Measurements from ENCODE around the gene GNA14.

Gene GNA14

GRCh38 chr9:77600810-77601209, 47.3 kb downstream of the GNA14 start:
- Histone ChIP-seq H3K4me3 (ENCODE audit: low read length in 2 of 2) (no peak overlapping the region), H3K4me1 (ENCODE audit: control insufficient read depth, insufficient read depth, low read length) (peaks cover 9% of the 10 kb centered on the region), H3K27ac (ENCODE audit: low read length) (no peak overlapping the region), H3K27me3 (ENCODE audit: control insufficient read depth in 1 of 2, insufficient read depth in 2 of 2, low read length in 2 of 2) (no peaks in the 10 kb centered on the region), H3K9ac (ENCODE audit: low read length in 2 of 2) (no peak overlapping the region), H3K9me3 (ENCODE audit: control insufficient read depth in 2 of 2, low read length in 2 of 2) (no peaks in the 10 kb centered on the region), H3K36me3 (ENCODE audit: control insufficient read depth in 2 of 2, insufficient read depth in 2 of 2, low read length in 2 of 2) (no peaks in the 10 kb centered on the region)

- Histone ChIP-seq H3K9me3 (ENCODE audit: control insufficient read depth in 2 of 2, low read length in 2 of 2) (no peaks in the 10 kb centered on the region), H3K27ac (ENCODE audit: low read length) (no peak overlapping the region), H3K9ac (ENCODE audit: low read length in 2 of 2) (no peak overlapping the region), H3K4me3 (ENCODE audit: low read length in 2 of 2) (no peak overlapping the region), H3K4me1 (ENCODE audit: control insufficient read depth, insufficient read depth, low read length) (peaks cover 14% of the 10 kb centered on the region), H3K27me3 (ENCODE audit: control insufficient read depth in 1 of 2, insufficient read depth in 2 of 2, low read length in 2 of 2) (no peaks in the 10 kb centered on the region), H3K36me3 (ENCODE audit: control insufficient read depth in 2 of 2, insufficient read depth in 2 of 2, low read length in 2 of 2) (no peaks in the 10 kb centered on the region)
These were observed 48.6 kb downstream of the GNA14 start for GRCh38 chr9:77599492-77599891.

GRCh38 chr9:77598991-77599390, 49.1 kb downstream of the GNA14 start:
- H3K9me3 ChIP-seq (ENCODE audit: control insufficient read depth in 2 of 2, low read length in 2 of 2) = no peaks in the 10 kb centered on the region
- no peaks in the 10 kb centered on the region for H3K36me3 ChIP-seq (ENCODE audit: control insufficient read depth in 2 of 2, insufficient read depth in 2 of 2, low read length in 2 of 2)
- H3K9ac ChIP-seq (ENCODE audit: low read length in 2 of 2) = no peak overlapping the region
- H3K27me3 ChIP-seq (ENCODE audit: control insufficient read depth in 1 of 2, insufficient read depth in 2 of 2, low read length in 2 of 2) = no peaks in the 10 kb centered on the region
- H3K27ac ChIP-seq (ENCODE audit: low read length) = no peak overlapping the region
- peaks cover 14% of the 10 kb centered on the region for H3K4me1 ChIP-seq (ENCODE audit: control insufficient read depth, insufficient read depth, low read length)
- H3K4me3 ChIP-seq (ENCODE audit: low read length in 2 of 2) = no peak overlapping the region

GRCh38 chr9:77598524-77598923, 49.6 kb downstream of the GNA14 start:
- Histone ChIP-seq H3K36me3 (ENCODE audit: control insufficient read depth in 2 of 2, insufficient read depth in 2 of 2, low read length in 2 of 2) (no peaks in the 10 kb centered on the region), H3K27me3 (ENCODE audit: control insufficient read depth in 1 of 2, insufficient read depth in 2 of 2, low read length in 2 of 2) (no peaks in the 10 kb centered on the region), H3K9me3 (ENCODE audit: control insufficient read depth in 2 of 2, low read length in 2 of 2) (no peaks in the 10 kb centered on the region), H3K27ac (ENCODE audit: low read length) (no peak overlapping the region), H3K4me1 (ENCODE audit: control insufficient read depth, insufficient read depth, low read length) (peaks cover 14% of the 10 kb centered on the region), H3K9ac (ENCODE audit: low read length in 2 of 2) (no peak overlapping the region), H3K4me3 (ENCODE audit: low read length in 2 of 2) (no peak overlapping the region)

GRCh38 chr9:77597057-77597456, 51.1 kb downstream of the GNA14 start:
- Histone ChIP-seq H3K27me3 (ENCODE audit: control insufficient read depth in 1 of 2, insufficient read depth in 2 of 2, low read length in 2 of 2) (no peaks in the 10 kb centered on the region), H3K9ac (ENCODE audit: low read length in 2 of 2) (no peak overlapping the region), H3K27ac (ENCODE audit: low read length) (no peak overlapping the region), H3K4me3 (ENCODE audit: low read length in 2 of 2) (no peak overlapping the region), H3K36me3 (ENCODE audit: control insufficient read depth in 2 of 2, insufficient read depth in 2 of 2, low read length in 2 of 2) (no peaks in the 10 kb centered on the region), H3K4me1 (ENCODE audit: control insufficient read depth, insufficient read depth, low read length) (peaks cover 14% of the 10 kb centered on the region), H3K9me3 (ENCODE audit: control insufficient read depth in 2 of 2, low read length in 2 of 2) (no peaks in the 10 kb centered on the region)

GRCh38 chr9:77595426-77596095, 52.6 kb downstream of the GNA14 start:
- H3K4me1 ChIP-seq (ENCODE audit: control insufficient read depth, insufficient read depth, low read length) = peaks cover 14% of the 10 kb centered on the region
- no peaks in the 10 kb centered on the region for H3K9me3 ChIP-seq (ENCODE audit: control insufficient read depth in 2 of 2, low read length in 2 of 2)
- no peak overlapping the region for H3K27ac ChIP-seq (ENCODE audit: low read length)
- no peak overlapping the region for H3K9ac ChIP-seq (ENCODE audit: low read length in 2 of 2)
- H3K36me3 ChIP-seq (ENCODE audit: control insufficient read depth in 2 of 2, insufficient read depth in 2 of 2, low read length in 2 of 2) = no peaks in the 10 kb centered on the region
- no peaks in the 10 kb centered on the region for H3K27me3 ChIP-seq (ENCODE audit: control insufficient read depth in 1 of 2, insufficient read depth in 2 of 2, low read length in 2 of 2)
- H3K4me3 ChIP-seq (ENCODE audit: low read length in 2 of 2) = no peak overlapping the region

GRCh38 chr9:77594963-77595362, 53.2 kb downstream of the GNA14 start:
- no peaks in the 10 kb centered on the region for H3K9me3 ChIP-seq (ENCODE audit: control insufficient read depth in 2 of 2, low read length in 2 of 2)
- H3K4me1 ChIP-seq (ENCODE audit: control insufficient read depth, insufficient read depth, low read length) = peaks cover 14% of the 10 kb centered on the region
- no peaks in the 10 kb centered on the region for H3K27me3 ChIP-seq (ENCODE audit: control insufficient read depth in 1 of 2, insufficient read depth in 2 of 2, low read length in 2 of 2)
- no peak overlapping the region for H3K9ac ChIP-seq (ENCODE audit: low read length in 2 of 2)
- H3K36me3 ChIP-seq (ENCODE audit: control insufficient read depth in 2 of 2, insufficient read depth in 2 of 2, low read length in 2 of 2) = no peaks in the 10 kb centered on the region
- H3K4me3 ChIP-seq (ENCODE audit: low read length in 2 of 2) = no peak overlapping the region
- no peak overlapping the region for H3K27ac ChIP-seq (ENCODE audit: low read length)

GRCh38 chr9:77593528-77593927, 54.6 kb downstream of the GNA14 start:
- Histone ChIP-seq H3K27me3 (ENCODE audit: control insufficient read depth in 1 of 2, insufficient read depth in 2 of 2, low read length in 2 of 2) (no peaks in the 10 kb centered on the region), H3K4me1 (ENCODE audit: control insufficient read depth, insufficient read depth, low read length) (peaks cover 13% of the 10 kb centered on the region), H3K9me3 (ENCODE audit: control insufficient read depth in 2 of 2, low read length in 2 of 2) (no peaks in the 10 kb centered on the region), H3K4me3 (ENCODE audit: low read length in 2 of 2) (no peak overlapping the region), H3K36me3 (ENCODE audit: control insufficient read depth in 2 of 2, insufficient read depth in 2 of 2, low read length in 2 of 2) (no peaks in the 10 kb centered on the region), H3K9ac (ENCODE audit: low read length in 2 of 2) (no peak overlapping the region), H3K27ac (ENCODE audit: low read length) (no peak overlapping the region)

GRCh38 chr9:77592476-77592875, 55.6 kb downstream of the GNA14 start:
- no peak overlapping the region for H3K27ac ChIP-seq (ENCODE audit: low read length)
- no peaks in the 10 kb centered on the region for H3K36me3 ChIP-seq (ENCODE audit: control insufficient read depth in 2 of 2, insufficient read depth in 2 of 2, low read length in 2 of 2)
- H3K4me3 ChIP-seq (ENCODE audit: low read length in 2 of 2) = no peak overlapping the region
- H3K9ac ChIP-seq (ENCODE audit: low read length in 2 of 2) = no peak overlapping the region
- peaks cover 5% of the 10 kb centered on the region for H3K4me1 ChIP-seq (ENCODE audit: control insufficient read depth, insufficient read depth, low read length)
- no peaks in the 10 kb centered on the region for H3K27me3 ChIP-seq (ENCODE audit: control insufficient read depth in 1 of 2, insufficient read depth in 2 of 2, low read length in 2 of 2)
- no peaks in the 10 kb centered on the region for H3K9me3 ChIP-seq (ENCODE audit: control insufficient read depth in 2 of 2, low read length in 2 of 2)

GRCh38 chr9:77589046-77589795, 58.9 kb downstream of the GNA14 start:
- Histone ChIP-seq H3K27ac (ENCODE audit: low read length) (no peak overlapping the region), H3K9me3 (ENCODE audit: control insufficient read depth in 2 of 2, low read length in 2 of 2) (no peaks in the 10 kb centered on the region), H3K9ac (ENCODE audit: low read length in 2 of 2) (no peak overlapping the region), H3K36me3 (ENCODE audit: control insufficient read depth in 2 of 2, insufficient read depth in 2 of 2, low read length in 2 of 2) (no peaks in the 10 kb centered on the region), H3K4me3 (ENCODE audit: low read length in 2 of 2) (no peak overlapping the region), H3K4me1 (ENCODE audit: control insufficient read depth, insufficient read depth, low read length) (no peaks in the 10 kb centered on the region), H3K27me3 (ENCODE audit: control insufficient read depth in 1 of 2, insufficient read depth in 2 of 2, low read length in 2 of 2) (no peaks in the 10 kb centered on the region)

- Histone ChIP-seq H3K27me3 (ENCODE audit: control insufficient read depth in 1 of 2, insufficient read depth in 2 of 2, low read length in 2 of 2) (no peaks in the 10 kb centered on the region), H3K27ac (ENCODE audit: low read length) (no peak overlapping the region), H3K4me3 (ENCODE audit: low read length in 2 of 2) (no peak overlapping the region), H3K4me1 (ENCODE audit: control insufficient read depth, insufficient read depth, low read length) (no peaks in the 10 kb centered on the region), H3K9ac (ENCODE audit: low read length in 2 of 2) (no peak overlapping the region), H3K9me3 (ENCODE audit: control insufficient read depth in 2 of 2, low read length in 2 of 2) (no peaks in the 10 kb centered on the region), H3K36me3 (ENCODE audit: control insufficient read depth in 2 of 2, insufficient read depth in 2 of 2, low read length in 2 of 2) (no peaks in the 10 kb centered on the region)
These were observed 59.7 kb downstream of the GNA14 start for GRCh38 chr9:77588271-77588937.

Data from stomach smooth muscle (tissue), 2 donors.